PC-3 (cell line): ENCODE results near the gene P3R3URF. TPM values are rescaled to one million over a fixed set of nuclear protein-coding genes. Genes with fewer than 3 reads are reported as not detected.

Source experiments
- ATAC-seq: fragments of 200-7000 bp; cut with Tn5 transposase; 2 replicates; pipeline ENCODE4 v1.9.1; 2020; ENCODE audit warnings: mild to moderate bottlenecking, moderate library complexity
- Bru-seq: library from RNA; stranded (reverse); fragments of 400-500 nt; gene quantifications from one replicate; lab custom pipeline; 2021; lab: Mats Ljungman, UMichigan
- BruChase-seq, 2 experiments: library from RNA; stranded (reverse); fragments of 400-500 nt; gene quantifications; one replicate each; lab custom pipeline; 2021; lab: Mats Ljungman, UMichigan
- BruUV-seq: library from RNA; stranded (reverse); fragments of 400-500 nt; replicated peaks from 2 replicates; lab custom pipeline; 2021; lab: Mats Ljungman, UMichigan
- CTCF ChIA-PET: fragments of 300-600 bp; sonication (Branson Sonifier 250); formaldehyde crosslinking; loops from one replicate; lab custom pipeline; 2022; ENCODE audit warnings: antibody characterized with exemption; lab: Charles Lee
- POLR2A ChIA-PET: fragments of 300-600 bp; sonication (Branson Sonifier 250); formaldehyde crosslinking; loops from one replicate; lab custom pipeline; 2022; ENCODE audit warnings: antibody characterized with exemption; ENCODE audit not compliant: unreplicated experiment; lab: Charles Lee
- DNase-seq: peaks from one replicate; pipeline ENCODE4 v3.0.0-alpha.2; 2015
- H2AFZ ChIP-seq: fragments of 300-600 bp; sonication (generic); 2 replicates; pipeline ENCODE4 v1.6.0; 2016; ENCODE audit warnings: antibody characterized with exemption, low read length
- H3F3A ChIP-seq: fragments of 300-600 bp; sonication (generic); one replicate; pipeline ENCODE4 v1.6.0; 2017; ENCODE audit warnings: antibody characterized with exemption, low read length, control low read depth, mild to moderate bottlenecking; ENCODE audit not compliant: unreplicated experiment
- H3K27ac ChIP-seq: fragments of 300-600 bp; sonication (generic); 2 replicates; pipeline ENCODE4 v1.5.1; 2016; ENCODE audit warnings: mild to moderate bottlenecking, low read length
- H3K27me3 ChIP-seq: fragments of 300-600 bp; sonication (generic); 2 replicates; pipeline ENCODE4 v1.6.1; 2016; ENCODE audit warnings: low read length, mixed read lengths
- H3K36me3 ChIP-seq: fragments of 300-600 bp; sonication (generic); 2 replicates; pipeline ENCODE4 v1.6.1; 2016; ENCODE audit warnings: low read depth, mixed run types, low read length, mixed read lengths
- H3K4me1 ChIP-seq: fragments of 300-600 bp; sonication (generic); 2 replicates; pipeline ENCODE4 v1.5.1; 2016; ENCODE audit warnings: low read length; ENCODE audit not compliant: insufficient read depth
- H3K4me2 ChIP-seq: fragments of 300-600 bp; sonication (generic); 2 replicates; pipeline ENCODE4 v1.6.0; 2016; ENCODE audit warnings: low read length
- H3K4me3 ChIP-seq: fragments of 300-600 bp; sonication (generic); 2 replicates; pipeline ENCODE4 v1.5.1; 2016; ENCODE audit warnings: mild to moderate bottlenecking, low read length, mixed read lengths
- H3K79me2 ChIP-seq: fragments of 300-600 bp; sonication (generic); 2 replicates; pipeline ENCODE4 v1.6.1; 2017; ENCODE audit warnings: low read length, mixed read lengths
- H3K9ac ChIP-seq: fragments of 300-600 bp; sonication (generic); 2 replicates; pipeline ENCODE4 v1.6.0; 2016; ENCODE audit warnings: mild to moderate bottlenecking, low read length
- H3K9me2 ChIP-seq: fragments of 300-600 bp; sonication (generic); replicated peaks from 2 replicates; pipeline ENCODE4 v1.6.1; 2016; ENCODE audit warnings: mixed run types, low read length, mixed read lengths
- H3K9me3 ChIP-seq: fragments of 300-600 bp; sonication (generic); 2 replicates; pipeline ENCODE4 v1.6.1; 2016; ENCODE audit warnings: low read length, mixed read lengths
- H4K20me1 ChIP-seq: fragments of 300-600 bp; sonication (generic); 2 replicates; pipeline ENCODE4 v1.6.1; 2016; ENCODE audit warnings: low read length, mixed read lengths
- CTCF ChIP-seq: fragments of 300-600 bp; sonication (generic); conservative IDR thresholded peaks from 2 replicates; pipeline ENCODE4 v1.5.1; 2017; ENCODE audit warnings: antibody characterized with exemption, low read depth, mild to moderate bottlenecking, low read length
- EZH2 ChIP-seq: fragments of 300-600 bp; sonication (generic); IDR thresholded peaks from one replicate; pipeline ENCODE4 v1.6.1; 2017; ENCODE audit warnings: antibody characterized with exemption, mild to moderate bottlenecking, low read length; ENCODE audit not compliant: unreplicated experiment
- EZH2phosphoT487 ChIP-seq: fragments of 300-600 bp; sonication (generic); IDR thresholded peaks from 2 replicates; pipeline ENCODE4 v1.6.1; 2018; ENCODE audit warnings: mild to moderate bottlenecking, antibody characterized with exemption, low read length, borderline replicate concordance
- intact Hi-C: fragments of 100-400 bp; cut with micrococcal nuclease; formaldehyde crosslinking; loops from 2 replicates; pipeline ENCODE4 v1.9.0; 2023
- long read RNA-seq: library from polyadenylated mRNA; unstranded; transcript quantifications from one replicate; pipeline ENCODE4 v2.0.0, GENCODE V29; 2021; ENCODE audit not compliant: unreplicated experiment
- total RNA-seq: library from RNA; depleted of rRNA; stranded (reverse); fragments of >200 nt; gene quantifications from 2 replicates; pipeline ENCODE4 v1.2.3, GENCODE V29; 2014; rRNA removed

Gene P3R3URF
- total RNA-seq (not detected in 2 replicates), Bru-seq, nascent RNA (not detected), BruChase-seq, experiment 1, labeled RNA remaining after a 6-hour chase (percentile 52 among the genes with signal in this experiment), BruChase-seq, experiment 2, labeled RNA remaining after a 2-hour chase (percentile 49 among the genes with signal in this experiment)
- long read RNA-seq, result 0 reads

DNA sequence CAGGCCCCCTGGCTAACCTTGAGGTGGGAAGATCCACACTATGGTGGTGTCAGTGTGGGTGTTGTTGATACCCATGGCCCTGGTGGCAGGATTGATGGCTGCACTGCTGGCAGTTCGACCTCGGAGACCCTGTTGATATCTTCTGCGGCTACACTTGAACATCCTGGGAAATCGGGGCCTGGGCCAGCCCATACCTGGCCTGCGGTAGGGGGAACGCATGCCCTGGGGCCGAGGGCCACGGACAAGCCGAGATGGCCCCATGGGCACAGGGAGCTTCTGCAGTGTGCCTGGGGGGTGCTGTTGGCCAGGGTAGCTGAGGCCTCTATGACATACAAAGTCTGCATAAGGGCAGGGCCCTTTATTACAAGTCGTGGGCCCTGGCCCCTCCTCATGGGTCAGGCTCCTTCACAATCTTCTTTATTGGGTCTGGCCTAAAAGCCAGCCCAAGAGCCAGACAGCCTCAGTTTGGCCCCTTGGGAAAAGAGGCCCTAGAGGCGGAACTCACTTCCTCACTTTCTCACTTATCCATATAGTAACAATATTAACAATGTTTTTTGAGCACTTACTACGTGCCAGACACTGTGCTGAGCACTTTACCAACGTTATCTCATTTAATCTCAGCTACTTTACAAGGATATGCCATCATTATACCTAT lies at the start of gene P3R3URF:
Gene P3R3URF (minus strand): TSS at position 278 of the 655 bp plus-strand sequence. CDS start 17 bp downstream, at position 261.
- Histone ChIP-seq H4K20me1 (no peaks in the 10 kb centered on the region), H3K27me3 (no peaks in the 10 kb centered on the region), H3K27ac (no peak within 1 kb of the TSS), H3K9me3 (no peaks in the 10 kb centered on the region), H3K4me1 (peaks cover 37% of the 10 kb centered on the region), H3K4me3 (no peak within 1 kb of the TSS), H3K36me3 (no peaks in the 10 kb centered on the region), H2AFZ (no peak within 1 kb of the TSS), H3K79me2 (no peaks in the 10 kb centered on the region), H3K9me2 (no peaks in the 10 kb centered on the region), H3F3A (peaks cover 5% of the 10 kb centered on the region), H3K9ac (no peak within 1 kb of the TSS), H3K4me2 (no peak within 1 kb of the TSS)
- DNase-seq (no peak), ATAC-seq (no peak)
- CTCF ChIA-PET, result no interaction called here
- intact Hi-C loops, result no loop called here
- TF ChIP-seq EZH2phosphoT487, result no peak
- TF ChIP-seq EZH2, result no peak
- no peak for TF ChIP-seq CTCF
- POLR2A ChIA-PET, result no interaction called here
- no TSS peak for BruUV-seq

GRCh38 chr1:46224966-46225365 lies 48.7 kb upstream of the P3R3URF start:
- Histone ChIP-seq H3K9me2 (no peaks in the 10 kb centered on the region), H3K4me2 (no peak overlapping the region), H3K27ac (no peak overlapping the region), H3K4me3 (no peak overlapping the region), H3K27me3 (no peaks in the 10 kb centered on the region), H3K79me2 (no peaks in the 10 kb centered on the region), H3K36me3 (no peaks in the 10 kb centered on the region), H4K20me1 (no peaks in the 10 kb centered on the region), H2AFZ (no peak overlapping the region), H3K9ac (no peak overlapping the region), H3F3A (no peaks in the 10 kb centered on the region), H3K4me1 (peaks cover 5% of the 10 kb centered on the region; the same call in 1 of the 2 replicates), H3K9me3 (no peaks in the 10 kb centered on the region)
- CTCF ChIA-PET, result interaction anchor here (0.6 kb wide), 1 partner anchor 22 kb away, joined by 11 read pairs; no protein-coding TSS in a partner anchor
- POLR2A ChIA-PET, result no interaction called here
- no peak for TF ChIP-seq CTCF
- TF ChIP-seq EZH2phosphoT487, result no peak
- no peak for TF ChIP-seq EZH2
- no peak for ATAC-seq
- no TSS peak for BruUV-seq
- intact Hi-C loops, result no loop called here
- DNase-seq, result no peak
